Ovary (tissue), 3 donors: ENCODE data around the gene NCOA1.

Source experiments
- EP300 ChIP-seq: sonication (generic); formaldehyde crosslinking; IDR thresholded peaks from one replicate; pipeline ENCODE4 v1.6.1; 2017; ENCODE audit warnings: antibody characterized with exemption
- POLR2A ChIP-seq: fragments of 450-650 bp; IDR thresholded peaks from one replicate; pipeline ENCODE4 v1.6.1; 2017; ENCODE audit warnings: antibody characterized with exemption, mild to moderate bottlenecking, moderate library complexity
- TF ChIP-seq, protein P1 (sequence below), 3 donors: fragments of 450-650 bp in 2 of 3; fragments of 200-600 bp in 1 of 3; IDR thresholded peaks; one replicate each; pipeline versions ENCODE4 v1.5.1 to v1.8.0; 2016 to 2022; ENCODE audit warnings: antibody characterized with exemption in 3 of 3, mild to moderate bottlenecking in 1 of 3
- donor health status: DM: no; HTN: no; CAD: no.

DNA sequence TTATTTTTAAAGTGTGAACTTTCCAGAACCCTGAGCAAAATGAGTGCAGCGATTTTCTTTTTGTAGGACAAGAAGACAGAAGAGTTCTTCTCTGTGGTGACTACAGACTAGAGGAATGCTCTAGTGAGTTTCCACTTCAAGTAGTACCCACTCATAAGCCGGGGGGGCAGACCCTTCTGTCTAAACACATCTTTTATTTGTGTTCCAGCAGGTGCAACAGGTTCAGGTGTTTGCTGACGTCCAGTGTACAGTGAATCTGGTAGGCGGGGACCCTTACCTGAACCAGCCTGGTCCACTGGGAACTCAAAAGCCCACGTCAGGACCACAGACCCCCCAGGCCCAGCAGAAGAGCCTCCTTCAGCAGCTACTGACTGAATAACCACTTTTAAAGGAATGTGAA lies 277.0 kb downstream of the NCOA1 start:
- TF ChIP-seq, protein P1, sequence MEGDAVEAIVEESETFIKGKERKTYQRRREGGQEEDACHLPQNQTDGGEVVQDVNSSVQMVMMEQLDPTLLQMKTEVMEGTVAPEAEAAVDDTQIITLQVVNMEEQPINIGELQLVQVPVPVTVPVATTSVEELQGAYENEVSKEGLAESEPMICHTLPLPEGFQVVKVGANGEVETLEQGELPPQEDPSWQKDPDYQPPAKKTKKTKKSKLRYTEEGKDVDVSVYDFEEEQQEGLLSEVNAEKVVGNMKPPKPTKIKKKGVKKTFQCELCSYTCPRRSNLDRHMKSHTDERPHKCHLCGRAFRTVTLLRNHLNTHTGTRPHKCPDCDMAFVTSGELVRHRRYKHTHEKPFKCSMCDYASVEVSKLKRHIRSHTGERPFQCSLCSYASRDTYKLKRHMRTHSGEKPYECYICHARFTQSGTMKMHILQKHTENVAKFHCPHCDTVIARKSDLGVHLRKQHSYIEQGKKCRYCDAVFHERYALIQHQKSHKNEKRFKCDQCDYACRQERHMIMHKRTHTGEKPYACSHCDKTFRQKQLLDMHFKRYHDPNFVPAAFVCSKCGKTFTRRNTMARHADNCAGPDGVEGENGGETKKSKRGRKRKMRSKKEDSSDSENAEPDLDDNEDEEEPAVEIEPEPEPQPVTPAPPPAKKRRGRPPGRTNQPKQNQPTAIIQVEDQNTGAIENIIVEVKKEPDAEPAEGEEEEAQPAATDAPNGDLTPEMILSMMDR (IDR thresholded peaks at IDR 0.05) = no peak
- TF ChIP-seq POLR2A (no peak), EP300 (no peak)
